Kasumi-1 (cell line): Measurements from ENCODE around the gene LHX8.
"Not testable (repeated sequence)": the region's sequence is repeated elsewhere in the genome, so short reads cannot be mapped to it uniquely, and the experiment has no call there.

Experiments used
- DNase-seq, 2 experiments: peaks; one replicate each; lab custom pipeline; 2025; lab: John Stamatoyannopoulos, UW

The LHX8 gene

DNA sequence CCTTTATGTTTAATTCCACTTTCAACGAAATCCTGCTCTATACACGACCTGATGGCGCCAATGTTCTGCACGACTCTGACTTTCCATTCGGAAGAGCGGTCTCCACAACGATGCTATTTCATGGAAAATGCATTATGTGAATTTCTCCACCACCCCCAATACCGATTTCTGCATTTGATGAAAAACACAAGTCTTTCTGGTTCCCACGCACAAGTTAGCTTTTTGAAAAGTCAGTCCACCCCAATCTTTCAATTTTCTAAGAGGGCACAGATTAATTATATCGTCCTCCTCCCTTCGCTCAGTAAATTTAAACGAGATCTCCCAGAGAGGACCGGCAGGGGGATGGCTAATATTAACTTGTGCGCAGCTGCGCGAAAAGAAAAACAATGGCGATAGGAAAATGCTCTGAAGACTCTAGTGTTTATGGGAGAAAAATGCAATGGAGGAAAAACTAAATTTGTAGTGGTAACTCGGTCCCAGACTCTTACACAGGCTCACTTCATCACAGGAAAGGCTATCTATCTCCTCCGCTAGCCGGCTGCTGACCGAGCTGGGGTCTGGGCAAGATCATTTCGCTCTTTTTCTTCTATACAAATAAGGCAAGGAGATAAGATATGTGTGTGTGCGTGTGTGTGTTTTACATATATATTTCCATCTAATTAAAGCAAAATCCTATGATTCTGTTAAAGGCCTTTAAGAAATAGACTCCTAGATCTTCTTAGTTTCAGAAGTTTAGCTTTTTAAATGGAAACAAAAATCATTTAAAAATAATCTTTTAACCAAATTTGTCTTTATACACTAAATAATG lies 1.2 kb upstream of the LHX8 start:
- no peak for DNase-seq

DNA sequence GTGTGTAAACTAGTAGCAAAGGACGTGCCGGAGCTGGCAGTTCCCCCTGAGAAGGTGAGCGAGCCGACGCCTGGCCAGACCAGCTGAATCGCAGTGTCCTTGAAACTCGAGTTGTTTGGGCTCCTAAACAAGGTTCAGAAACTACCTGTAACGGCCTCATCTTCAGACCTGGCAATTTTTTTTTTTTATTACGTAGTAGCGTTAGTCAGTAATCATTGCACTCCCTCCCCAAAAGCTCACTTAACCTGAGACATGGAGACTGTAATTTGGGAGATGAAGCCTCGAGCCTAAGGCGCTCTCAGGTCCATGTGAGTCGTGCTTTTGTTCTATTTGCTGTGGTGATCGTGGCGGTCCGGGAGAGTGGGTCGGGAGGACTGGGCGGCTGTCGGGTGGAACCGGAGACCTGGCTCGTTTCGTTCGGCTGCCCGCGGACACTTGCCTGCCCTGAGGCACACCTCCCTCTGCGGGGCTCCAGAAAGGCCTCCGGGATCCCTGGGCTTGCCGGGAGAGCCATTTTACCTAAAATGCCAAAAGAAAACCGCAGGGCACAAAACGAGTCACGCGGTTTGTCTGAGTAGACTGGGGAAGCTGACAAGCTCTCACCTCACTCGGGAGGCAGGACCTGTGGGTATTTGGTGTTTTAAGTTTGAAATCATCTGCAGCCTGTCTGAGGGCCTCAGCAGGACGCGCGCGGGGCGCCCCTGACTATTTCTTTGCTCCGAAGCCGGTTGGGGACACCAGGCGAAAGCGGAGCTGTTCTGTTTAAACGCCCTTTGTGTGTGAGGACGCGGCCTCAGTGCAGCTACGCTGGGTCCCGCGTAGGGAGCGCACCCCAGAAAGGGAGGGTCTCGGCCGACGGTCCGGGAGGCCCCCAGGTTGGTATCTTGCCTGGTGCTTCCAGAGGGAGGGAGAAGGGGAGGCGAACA lies 722 bp downstream of the LHX8 start:
- no peak for DNase-seq

DNA sequence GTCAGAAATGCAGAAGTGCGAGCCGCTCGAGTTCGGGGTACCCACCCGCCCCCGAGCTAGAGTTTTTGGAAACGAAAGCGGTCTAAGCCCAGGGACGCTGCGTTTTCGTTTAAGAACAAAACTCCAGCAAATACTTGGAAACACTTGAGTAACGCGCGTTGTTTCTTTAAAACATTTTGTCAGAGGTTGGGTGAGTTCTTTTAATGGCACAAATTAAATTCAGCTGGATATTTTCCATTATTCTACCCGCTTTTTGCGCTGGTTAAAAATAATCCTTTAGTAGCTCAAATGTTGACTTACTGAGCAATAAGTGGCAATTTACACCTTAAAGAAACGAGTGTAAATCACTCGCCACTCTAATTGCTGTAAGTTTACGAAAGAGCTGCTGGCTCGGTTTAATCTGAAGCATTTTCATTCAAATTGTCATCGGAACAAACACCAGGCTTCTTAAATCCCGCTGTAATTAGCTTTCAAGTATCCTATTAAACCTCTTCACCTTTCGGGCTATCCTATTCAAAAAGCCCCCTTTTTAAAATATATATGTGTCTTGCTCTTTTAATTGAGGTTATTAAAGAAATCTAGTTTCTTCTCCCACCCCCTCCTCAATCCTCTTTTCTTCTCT lies 1.5 kb downstream of the LHX8 start:
- no peak for DNase-seq

DNA sequence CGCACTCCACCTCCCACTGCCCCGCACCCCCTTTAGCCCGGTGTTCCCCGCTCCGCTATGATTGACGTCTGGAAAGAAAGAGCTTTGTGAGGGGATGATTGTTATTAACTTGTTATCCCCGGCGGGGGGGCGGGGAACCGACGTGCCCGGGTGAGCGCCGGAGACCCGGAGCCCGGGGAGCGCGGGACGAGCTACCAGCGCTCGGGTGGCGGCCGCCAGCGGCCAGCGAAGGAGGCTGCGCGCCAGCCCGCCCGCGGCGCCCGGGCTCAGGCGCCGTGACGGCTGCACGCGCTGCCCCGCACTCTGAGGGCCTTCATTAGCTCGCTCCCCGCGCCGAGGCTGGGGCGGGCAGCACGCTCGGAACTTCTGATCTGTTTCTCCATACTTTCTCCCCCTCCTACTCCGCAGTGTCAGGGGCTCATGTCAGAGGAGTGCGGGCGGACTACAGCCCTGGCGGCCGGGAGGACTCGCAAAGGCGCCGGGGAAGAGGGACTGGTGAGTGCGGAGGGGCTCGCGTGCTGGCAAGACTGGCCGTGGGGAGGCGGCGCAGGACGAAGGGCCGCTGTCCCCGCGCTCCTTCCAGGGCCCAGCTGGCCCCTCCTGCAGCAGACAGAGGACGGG lies 2.1 kb downstream of the LHX8 start:
- DNase-seq = no peak

DNA sequence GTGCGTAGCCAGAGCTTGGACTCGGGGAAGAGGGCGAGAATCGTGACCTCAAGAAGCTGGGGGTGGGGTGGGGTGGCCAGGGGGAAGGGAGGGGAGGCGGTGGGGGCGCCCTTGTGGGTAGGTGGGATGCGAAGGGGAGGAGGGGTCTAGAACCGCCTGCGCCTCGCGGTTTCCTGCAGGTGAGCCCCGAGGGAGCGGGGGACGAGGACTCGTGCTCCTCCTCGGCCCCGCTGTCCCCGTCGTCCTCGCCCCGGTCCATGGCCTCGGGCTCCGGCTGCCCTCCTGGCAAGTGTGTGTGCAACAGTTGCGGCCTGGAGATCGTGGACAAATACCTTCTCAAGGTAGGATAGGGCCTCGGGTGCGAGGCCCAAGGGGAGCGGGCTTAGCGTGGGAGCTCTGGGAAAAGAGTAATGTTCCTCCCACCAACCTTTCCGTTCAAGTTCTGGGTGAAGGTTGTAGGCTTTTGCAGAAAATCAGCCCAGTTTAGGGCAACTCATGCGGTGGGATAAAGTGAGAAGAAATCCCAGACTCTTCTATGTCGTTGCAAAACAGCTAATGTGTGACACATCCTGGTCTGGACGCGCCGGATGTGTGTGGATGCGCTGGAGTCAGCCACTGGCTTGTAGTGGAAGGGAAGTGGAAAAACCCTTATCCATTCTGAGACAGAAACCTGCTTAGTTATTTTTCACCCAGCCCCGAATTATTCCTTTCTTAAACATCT lies 2.9 kb downstream of the LHX8 start:
- DNase-seq = no peak

DNA sequence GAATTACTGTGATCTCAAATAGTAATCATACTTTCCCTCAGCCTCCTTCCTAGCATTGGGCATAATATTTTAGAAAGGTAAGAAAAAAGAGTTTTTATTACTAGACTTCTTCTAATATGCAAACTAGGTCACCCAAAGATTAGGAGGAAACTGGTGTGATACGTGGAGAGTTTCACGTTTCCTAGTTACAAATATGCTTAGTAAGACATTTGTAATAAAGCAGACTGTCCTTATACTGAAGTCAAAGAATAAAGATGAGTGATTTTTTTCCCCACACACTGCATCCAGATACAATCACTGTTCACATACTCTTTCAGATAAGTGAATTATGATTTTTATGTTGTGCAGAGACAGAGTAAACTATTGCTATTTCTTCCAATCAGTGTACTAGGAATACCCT lies 17.9 kb downstream of the LHX8 start:
- no peak for DNase-seq

DNA sequence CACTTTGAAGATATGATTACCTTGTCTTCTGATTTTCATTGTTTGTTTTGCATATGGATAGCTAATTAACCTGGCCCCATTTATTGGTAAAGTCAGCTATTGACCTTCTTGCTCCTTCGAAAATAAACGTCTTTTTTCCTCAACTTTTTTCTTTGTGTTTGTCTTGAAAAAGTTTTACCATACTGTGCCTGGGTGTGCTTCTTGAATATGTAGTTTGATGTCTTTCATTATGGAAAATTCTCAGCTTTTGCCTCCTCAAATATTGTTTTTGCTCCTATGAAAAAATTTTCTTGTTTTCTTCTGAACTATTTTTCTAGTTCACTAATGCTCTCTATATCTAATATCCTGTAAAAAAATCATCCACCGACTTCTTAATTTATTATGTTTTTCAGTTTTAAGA lies 25.0 kb downstream of the LHX8 start:
- no peak for DNase-seq

DNA sequence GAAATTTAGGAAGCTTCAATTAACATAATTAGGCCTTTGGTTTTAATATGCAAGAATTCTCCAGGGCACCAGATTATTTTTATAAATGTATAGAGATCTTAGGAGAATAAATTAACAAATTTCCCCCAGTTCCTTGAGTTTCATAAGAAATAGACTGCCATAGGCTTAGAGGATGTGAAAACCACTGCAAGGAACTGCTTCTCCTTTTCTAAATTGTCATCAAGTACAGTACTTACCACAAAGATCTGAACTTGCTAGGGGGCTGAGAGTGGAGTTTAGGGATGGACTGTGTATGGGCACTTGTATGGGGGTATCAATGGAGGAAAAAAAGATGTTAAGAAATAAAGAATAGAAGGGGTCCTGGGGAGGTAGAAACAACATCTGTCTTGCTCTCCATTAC lies 31.1 kb downstream of the LHX8 start:
- DNase-seq = peak; percentile 32 to 41

DNA sequence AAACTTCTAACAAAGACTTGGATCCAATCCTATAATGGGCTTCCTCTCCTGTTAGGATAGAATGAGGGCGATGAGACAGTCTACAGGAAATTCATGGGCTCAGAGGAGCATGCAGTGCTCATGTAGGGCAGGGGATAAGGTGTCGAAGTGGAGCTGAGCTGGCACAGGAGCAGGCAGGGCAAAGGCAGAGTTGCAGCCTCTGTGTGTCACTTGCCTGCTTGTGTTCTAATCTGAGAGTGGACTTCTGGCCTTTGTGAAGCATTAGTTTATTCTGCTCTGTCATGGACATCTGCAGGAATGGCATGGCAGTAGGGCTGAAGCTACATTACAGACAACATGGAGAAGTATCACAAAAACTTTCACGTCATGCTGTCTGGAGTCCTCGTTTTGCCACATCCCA lies 32.6 kb downstream of the LHX8 start:
- DNase-seq = no peak

DNA sequence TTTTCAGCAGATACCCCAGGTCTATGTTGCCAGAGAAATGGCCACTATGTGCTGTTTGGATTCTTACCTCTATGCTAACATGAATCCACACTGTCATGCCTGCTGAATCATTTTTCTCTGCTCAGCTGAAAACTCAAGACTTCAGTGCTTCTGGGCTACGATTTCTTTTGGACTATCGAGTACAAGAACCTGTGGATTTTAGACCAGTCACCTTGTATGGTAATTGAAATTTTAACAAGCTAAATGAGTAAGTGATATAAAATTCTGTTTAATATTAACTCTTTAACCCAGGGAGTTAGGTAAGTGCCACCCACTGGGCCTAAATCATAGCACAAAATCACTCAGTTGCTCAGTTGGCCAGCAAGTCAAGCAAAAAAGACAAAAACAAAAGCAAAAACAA lies 35.8 kb downstream of the LHX8 start:
- DNase-seq = no peak

DNA sequence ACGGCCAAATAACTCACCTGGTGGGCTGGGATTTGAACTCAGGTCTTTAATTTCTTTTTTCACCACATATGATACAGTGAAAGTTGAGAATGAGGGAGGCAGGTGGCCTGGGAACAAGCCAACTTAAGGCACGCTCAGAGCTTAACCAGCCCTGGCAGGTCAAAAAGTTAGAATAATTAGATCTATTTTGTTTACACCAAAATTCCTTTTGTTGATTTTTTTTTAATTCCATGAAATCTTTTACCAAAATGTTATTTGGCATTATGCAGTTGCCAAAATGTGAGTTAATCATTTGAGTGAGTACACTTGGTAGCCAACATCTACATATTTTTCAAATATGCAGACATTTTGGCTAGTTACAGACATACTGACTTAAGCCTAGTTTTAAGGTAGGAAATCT lies 36.8 kb downstream of the LHX8 start:
- no peak for DNase-seq

DNA sequence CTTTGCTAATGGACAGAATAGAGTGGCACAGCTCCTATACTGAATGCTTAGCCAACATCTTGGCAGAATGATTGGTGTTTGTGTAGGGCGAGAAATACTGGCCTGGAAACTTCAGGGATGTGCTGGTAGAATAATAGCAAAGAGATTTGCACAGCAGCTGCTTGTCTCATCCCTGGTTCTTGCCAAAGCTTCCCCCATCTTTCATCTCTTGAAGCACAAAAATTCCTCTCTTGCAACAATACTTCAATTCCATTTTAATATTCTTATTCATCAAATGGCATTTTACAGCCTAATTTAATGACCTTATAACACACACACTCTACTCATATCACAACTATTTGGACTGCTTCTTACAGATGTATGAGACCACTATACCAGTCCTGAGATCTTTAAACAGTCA lies 37.7 kb downstream of the LHX8 start:
- no peak for DNase-seq

DNA sequence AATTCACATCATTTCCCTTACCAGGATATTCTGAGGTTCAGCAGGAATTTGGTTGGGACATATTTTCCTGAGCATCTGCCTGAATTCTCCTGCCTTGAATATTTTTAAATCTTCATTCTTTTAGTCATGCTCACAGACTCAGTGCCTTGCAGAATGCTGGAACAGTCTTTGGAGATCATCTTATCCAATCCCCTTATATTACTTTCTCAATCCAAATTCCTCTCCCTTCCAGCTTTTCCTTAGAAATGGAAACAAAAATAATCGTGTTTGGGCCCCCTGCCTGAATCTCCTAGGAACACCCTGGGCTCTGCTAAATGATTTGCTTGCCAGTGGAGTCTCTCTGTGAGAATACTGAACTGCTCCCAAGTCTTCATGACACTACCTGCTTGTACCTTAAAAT lies 38.4 kb downstream of the LHX8 start:
- DNase-seq = no peak

DNA sequence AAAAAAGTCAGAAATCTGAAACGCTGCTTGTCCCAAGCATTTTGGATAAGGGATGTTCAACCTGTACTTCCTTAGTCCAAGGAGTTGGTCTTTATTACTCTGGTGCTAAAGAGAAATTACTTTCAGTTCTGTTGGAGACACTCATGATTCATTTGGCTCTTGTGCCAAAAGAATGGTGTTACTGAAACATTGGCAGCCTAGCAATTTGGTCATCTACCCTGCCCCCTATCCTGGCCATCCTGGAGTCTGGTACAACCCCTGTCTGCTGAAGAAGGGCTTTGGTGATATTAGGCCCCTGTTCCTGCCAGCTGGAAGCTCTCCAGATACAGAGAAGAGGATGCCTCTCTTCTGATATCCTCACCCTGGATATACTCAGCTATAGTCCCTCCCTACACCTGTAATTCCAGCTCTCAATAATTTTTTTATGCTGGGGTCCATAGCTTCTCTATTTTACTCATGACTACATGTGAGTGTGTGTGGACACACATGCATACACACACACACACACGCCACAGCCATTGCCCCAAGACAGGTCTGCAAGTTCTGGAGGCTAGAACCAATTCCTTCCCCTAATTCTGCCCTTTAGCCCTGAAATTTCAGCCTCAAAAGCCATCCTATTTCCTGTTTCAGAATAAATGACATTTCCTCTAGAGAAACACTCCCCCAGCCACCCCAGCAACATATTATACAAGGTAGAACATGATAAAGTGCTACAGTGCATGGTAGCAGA lies 40.0 kb downstream of the LHX8 start:
- peak; percentile 85 for DNase-seq

DNA sequence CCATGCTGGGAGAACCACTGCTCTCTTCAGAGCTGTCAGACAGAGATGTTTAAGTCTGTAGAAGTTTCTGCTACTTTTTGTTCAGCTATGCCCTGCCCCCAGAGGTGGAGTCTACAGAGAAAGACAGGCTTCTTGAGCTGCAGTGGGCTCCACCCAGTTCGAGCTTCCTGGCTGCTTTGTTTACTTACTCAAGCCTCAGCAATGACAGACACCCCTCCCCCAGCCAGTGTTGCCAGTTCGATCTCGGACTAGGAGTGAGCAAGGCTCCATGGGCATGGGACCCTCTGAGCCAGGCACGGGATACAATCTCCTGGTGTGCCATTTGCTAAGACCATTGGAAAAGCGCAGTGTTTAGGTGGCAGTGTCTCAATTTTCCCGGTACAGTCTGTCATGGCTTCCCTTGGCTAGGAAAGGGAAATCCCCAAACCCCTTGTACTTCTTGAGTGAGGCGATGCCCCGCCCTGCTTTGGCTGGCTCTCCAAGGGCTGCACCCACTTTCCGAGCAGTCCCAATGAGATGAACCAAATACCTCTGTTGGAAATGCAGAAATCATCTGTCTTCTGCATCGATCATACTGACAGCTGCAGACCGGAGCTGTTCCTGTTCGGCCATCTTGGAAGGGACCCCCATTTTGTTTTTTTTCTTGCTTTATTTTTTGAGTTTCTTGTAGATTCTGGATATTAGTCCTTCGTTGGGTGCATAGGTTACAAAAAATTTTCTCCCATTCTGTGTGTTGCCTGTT lies 47.2 kb downstream of the LHX8 start:
- DNase-seq = not testable (repeated sequence)

DNA sequence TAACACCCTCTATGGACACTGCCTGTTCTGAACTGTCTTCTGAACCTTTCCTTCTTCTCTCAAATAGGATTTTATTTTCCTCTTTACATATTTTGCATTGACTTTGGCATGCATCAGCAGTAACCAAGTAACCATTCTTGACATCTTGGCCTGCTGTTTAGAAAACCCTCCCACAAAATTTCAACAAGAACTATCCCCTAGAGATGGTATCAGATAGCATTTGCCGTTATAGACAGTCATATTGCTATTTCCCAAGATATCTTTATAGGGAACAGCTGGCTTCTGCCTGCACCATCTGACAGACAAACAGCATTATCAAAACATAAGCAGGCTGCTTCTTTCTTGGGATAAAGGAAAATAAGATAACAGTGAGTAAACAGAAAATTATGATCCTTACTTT lies 54.7 kb downstream of the LHX8 start:
- DNase-seq = no peak

DNA sequence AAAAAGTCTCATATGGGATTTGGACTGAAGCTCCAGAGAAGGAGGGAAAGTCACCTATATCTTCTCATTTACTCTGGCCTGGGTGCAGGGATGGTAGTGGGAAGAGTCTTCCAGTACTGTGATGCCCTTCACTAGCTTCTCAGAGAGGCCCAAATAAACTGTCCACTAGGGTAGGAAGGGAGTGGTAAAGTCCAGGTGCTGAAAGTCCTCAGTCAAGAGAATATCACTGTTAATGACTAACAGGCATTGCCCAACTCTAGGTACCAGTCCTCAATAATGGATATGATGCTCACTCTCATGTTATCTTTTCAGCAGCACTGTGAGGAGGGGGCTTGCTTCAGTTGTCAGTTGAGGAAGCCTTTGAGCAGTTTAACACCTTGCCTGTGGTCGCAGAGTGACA lies 64.0 kb downstream of the LHX8 start:
- no peak for DNase-seq

DNA sequence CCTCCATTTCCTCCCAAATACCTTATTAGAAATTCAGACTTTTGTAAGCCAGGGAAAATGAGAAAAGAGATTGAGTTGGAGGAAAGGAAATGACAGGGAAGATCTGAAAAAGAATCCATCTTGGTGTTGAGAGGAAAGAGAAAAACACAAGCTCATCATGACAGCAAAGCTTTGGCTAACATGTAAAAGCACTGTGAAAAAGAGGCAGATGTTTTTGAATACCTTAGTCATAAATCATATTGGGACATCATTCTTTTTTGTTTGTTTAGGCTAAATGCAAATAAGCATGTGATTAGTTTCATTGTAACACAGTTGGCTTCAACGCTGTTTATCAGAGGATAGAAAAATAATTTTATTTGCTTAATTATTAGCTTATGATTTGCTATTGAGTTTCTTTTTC lies 64.6 kb downstream of the LHX8 start:
- DNase-seq = no peak

DNA sequence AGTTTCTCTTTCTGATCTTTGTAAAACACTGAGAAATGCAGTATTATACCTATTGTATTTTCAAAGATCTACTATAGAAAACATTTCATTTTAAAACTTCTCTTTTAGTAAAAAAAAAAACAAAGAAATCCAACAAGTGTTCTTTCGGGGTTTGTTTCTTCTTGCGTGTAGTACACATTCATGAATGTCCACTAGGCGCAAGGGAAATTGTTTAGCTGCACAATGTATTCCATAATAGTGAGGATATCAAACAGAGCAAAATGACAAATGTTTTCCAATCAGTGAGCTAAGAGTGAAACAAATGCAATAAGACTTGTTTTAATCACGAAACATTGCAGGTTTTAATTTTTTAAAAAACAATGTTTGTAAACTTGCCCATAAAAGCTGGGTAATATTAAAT lies 68.6 kb downstream of the LHX8 start:
- DNase-seq = no peak
